NCI-H187 (cell line): ENCODE measurements around the gene PCDH15.

ENCODE experiments used
- DNase-seq, 2 experiments: peaks; one replicate each; lab custom pipeline; 2025; lab: John Stamatoyannopoulos, UW

The PCDH15 gene

DNA sequence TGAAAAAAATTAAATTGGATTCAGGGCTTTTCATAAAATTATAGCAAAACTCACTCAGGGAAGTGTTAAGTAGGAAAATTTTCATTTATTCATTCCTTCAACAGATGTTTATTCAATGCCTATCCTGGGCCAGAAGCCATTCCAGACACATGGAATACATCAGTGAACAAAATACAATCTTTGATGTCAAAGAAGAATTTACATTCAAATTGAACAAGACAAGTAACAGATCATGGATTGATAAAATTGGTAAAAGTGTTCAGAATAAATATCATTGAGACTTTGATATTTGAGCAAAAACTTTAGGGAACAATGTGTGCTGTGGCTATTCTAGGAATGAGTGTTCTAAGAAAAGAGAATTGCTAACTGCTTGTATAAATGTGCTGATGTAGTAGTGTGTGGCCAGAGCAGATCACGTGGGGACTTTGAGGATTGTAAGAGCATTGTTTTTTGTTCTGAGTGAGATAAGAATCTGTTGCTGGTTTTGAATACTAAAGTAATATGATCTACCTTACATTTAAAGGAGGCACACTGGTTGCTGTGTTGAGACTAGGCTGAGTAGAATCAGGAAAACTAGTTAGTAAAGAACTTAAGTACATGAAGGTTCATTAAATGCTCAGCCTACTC lies 957.2 kb downstream of the PCDH15 start:
- DNase-seq: no peak

GRCh38 chr10:53841483-53842145 lies 959.4 kb downstream of the PCDH15 start:
- DNase-seq: no peak

DNA sequence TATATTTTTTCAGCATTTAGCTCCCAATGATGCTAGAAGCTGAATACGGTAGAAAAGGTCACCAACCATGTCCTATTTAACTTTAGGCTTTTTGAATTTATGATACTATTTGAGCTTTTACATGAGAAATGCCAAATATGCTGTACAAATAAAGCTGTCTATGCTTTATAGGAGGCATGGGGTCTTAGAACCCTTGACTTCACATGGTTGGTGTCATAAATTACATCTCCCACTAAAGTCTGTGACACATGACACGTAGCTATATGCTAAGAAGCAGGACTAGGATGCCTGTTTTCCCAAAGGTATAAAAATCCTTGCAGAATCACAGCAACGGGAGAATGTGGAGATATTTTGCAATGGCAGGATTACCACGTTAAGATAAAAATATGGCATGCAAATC lies 960.4 kb downstream of the PCDH15 start:
- DNase-seq: no peak

GRCh38 chr10:53839440-53840039 lies 961.5 kb downstream of the PCDH15 start:
- no peak for DNase-seq

DNA sequence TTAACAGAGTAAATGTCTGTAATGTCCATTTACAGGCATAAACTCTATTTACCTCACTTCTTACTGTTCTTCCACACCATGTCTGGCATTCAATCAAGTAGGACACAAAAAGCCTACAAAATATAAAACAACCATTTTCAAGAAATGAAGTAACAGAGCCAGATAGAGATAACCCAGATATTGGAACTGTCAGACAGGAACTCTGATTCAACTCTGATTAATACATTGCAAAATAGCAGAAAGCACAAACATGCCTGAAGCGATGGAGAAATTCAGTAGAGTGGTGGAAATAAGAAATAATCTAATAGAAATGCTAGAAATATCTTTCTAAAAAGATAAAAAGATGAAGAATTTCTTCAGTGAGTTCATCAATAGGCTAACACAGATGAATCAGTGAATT lies 964.4 kb downstream of the PCDH15 start:
- no peak for DNase-seq

DNA sequence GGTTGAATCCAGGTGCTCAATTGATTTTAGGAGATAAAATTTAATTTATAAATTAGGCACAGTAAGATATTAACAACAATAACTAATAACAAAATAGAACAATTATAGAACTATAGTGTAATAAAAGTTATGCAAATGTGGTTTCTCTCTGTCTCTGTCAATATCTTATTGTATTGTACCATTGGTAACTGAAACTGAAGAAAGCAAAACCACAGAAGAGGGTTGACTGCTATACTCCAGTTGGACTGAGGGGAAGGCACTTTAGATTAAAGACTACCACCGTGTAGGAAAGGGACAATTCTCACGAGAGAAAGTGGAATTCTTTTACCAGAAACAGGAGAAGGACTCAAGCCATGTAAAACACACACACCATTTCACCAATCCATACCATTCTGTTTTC lies 967.1 kb downstream of the PCDH15 start:
- DNase-seq: no peak

DNA sequence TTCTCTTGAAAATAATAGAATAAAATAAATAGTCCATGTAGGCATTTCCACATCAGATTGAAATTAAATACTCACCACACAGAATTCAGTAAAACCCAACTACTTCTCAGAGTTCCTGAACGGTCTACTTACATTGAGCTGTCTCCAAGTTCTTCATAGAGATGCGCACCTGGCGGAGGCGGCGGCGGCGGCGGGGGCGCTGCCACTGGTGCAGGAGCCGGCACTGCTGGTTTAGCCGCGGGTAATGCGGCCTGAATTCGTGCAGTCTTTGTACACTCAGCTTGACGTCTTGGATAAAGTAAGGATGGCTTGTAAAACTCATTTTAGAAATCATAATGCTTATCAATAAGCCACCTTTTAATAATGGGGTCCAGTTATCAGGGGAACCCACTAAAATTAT lies 973.8 kb downstream of the PCDH15 start:
- no peak for DNase-seq

- no peak for DNase-seq
These were observed 992.2 kb downstream of the PCDH15 start for GRCh38 chr10:53808677-53809372.

DNA sequence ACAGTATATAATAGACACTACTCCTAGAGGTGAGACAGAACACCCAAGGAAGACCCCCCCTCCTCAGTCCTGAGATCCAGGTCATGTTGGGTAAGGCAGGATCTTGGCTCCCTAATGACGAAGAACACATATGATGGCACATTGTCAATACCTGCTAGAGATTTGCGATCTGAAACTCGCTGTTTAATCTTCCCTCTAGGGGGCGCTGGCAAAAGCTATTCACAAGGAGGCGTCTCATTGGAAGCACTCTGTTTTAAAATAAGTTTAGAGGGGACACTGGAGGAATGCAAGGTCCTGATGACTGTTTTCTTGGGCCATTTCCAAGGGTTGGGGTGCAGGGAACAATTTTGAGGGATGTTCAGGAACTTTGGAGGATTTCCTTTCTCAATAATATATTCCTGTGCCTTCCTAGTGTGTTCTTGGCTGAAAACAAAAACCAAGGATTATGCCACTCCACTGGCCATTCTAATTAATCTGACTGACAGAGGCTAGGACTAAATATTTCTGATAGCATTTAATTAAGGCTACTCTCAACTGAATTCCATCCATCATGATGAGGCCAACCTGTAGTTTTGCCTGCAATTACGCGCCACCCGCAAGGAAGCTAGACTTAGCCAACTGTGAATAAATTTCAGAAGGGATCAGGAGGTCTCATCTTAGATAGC lies 1014.7 kb downstream of the PCDH15 start:
- no peak for DNase-seq

DNA sequence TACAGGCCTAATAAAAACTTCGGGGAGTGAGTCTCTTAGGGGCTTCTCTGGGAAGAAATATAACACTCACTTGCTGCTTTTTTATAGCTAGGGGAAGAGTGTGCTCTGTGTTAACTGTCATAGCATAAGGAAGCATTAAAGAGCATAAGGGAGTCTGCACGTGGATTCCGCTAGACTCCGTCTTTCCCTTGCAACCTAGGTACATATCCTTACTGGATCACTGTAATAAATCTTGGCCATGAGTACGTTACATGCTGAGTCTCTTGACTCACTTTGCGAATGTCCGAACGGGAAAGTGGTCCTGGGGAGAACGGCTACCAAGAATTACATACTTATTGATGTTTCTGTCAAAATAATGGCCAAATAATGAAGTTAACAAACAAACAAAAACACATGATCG lies 1029.3 kb downstream of the PCDH15 start:
- no peak for DNase-seq

DNA sequence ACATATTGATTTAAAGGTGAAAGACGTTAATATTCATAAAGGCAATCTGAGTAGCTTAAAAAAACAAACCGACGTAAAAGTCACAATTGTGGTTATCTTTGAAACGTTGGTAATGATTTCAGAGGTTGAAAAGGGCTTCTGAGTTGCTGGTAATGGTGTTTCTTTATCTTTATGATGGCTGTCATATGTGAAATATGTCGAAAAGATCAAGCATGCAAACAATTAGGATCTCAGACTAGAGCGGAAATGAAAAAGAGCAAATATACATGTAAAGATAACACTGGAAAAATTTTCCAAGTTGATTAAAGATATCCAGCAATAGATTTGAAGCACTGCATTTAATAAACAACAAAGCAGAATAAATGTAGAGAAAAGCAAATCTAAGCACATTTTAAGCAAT lies 1030.1 kb downstream of the PCDH15 start:
- DNase-seq: no peak

- DNase-seq: no peak
These were observed 1035.7 kb downstream of the PCDH15 start for GRCh38 chr10:53765311-53765710.

- no peak for DNase-seq
These were observed 1046.3 kb downstream of the PCDH15 start for GRCh38 chr10:53754596-53755250.
